Left hindlimb (tissue), 1 donor: ENCODE results near the gene SCN2A.
"Not testable (repeated sequence)": the region's sequence is repeated elsewhere in the genome, so short reads cannot be mapped to it uniquely, and the experiment has no call there.

ENCODE experiments used
- DNase-seq: peaks from one replicate; pipeline ENCODE4 v3.0.0-alpha.2; 2018

SCN2A gene

GRCh38 chr2:165348441-165348840 lies 109.2 kb downstream of the SCN2A start:
- no peak for DNase-seq

- DNase-seq: no peak
These were observed 110.0 kb downstream of the SCN2A start for GRCh38 chr2:165349181-165349580.

GRCh38 chr2:165357758-165358157 lies 118.5 kb downstream of the SCN2A start:
- DNase-seq: no peak

GRCh38 chr2:165361514-165361913 lies 122.3 kb downstream of the SCN2A start:
- DNase-seq: no peak

- DNase-seq: no peak
These were observed 130.1 kb downstream of the SCN2A start for GRCh38 chr2:165369131-165369897.

- DNase-seq: no peak
These were observed 130.7 kb downstream of the SCN2A start for GRCh38 chr2:165369898-165370296.

- no peak for DNase-seq
These were observed 132.1 kb downstream of the SCN2A start for GRCh38 chr2:165371356-165371755.

GRCh38 chr2:165373278-165374010 lies 134.2 kb downstream of the SCN2A start:
- DNase-seq: no peak

- no peak for DNase-seq
These were observed 137.4 kb downstream of the SCN2A start for GRCh38 chr2:165376571-165376975.

- DNase-seq: no peak
These were observed 143.1 kb downstream of the SCN2A start for GRCh38 chr2:165382362-165382761.

GRCh38 chr2:165390875-165391274 lies 151.7 kb downstream of the SCN2A start:
- no peak for DNase-seq

GRCh38 chr2:165391791-165392190 lies 152.6 kb downstream of the SCN2A start:
- DNase-seq: no peak

- not testable (repeated sequence) for DNase-seq
These were observed 159.4 kb downstream of the SCN2A start for GRCh38 chr2:165398603-165399002.

- no peak for DNase-seq
These were observed 162.2 kb downstream of the SCN2A start for GRCh38 chr2:165401285-165401852.

GRCh38 chr2:165402162-165402561 lies 162.9 kb downstream of the SCN2A start:
- DNase-seq: no peak

GRCh38 chr2:165406173-165406572 lies 167.0 kb downstream of the SCN2A start:
- no peak for DNase-seq

- DNase-seq: no peak
These were observed 168.3 kb downstream of the SCN2A start for GRCh38 chr2:165407466-165407865.

GRCh38 chr2:165408186-165408585 lies 169.0 kb downstream of the SCN2A start:
- peak; percentile 67 for DNase-seq

GRCh38 chr2:165410276-165410675 lies 171.1 kb downstream of the SCN2A start:
- DNase-seq: no peak

- no peak for DNase-seq
These were observed 175.0 kb downstream of the SCN2A start for GRCh38 chr2:165414187-165414586.

- DNase-seq: no peak
These were observed 177.8 kb downstream of the SCN2A start for GRCh38 chr2:165417009-165417408.

GRCh38 chr2:165420231-165420630 lies 181.0 kb downstream of the SCN2A start:
- DNase-seq: no peak

GRCh38 chr2:165423081-165423480 lies 183.9 kb downstream of the SCN2A start:
- no peak for DNase-seq

- no peak for DNase-seq
These were observed 186.3 kb downstream of the SCN2A start for GRCh38 chr2:165425556-165425955.
